Hepatocyte (in vitro differentiated cells): ENCODE measurements around the gene GRAMD1A.

Experiments
- CTCF ChIP-seq: fragments of 200-600 bp; sonication (generic); IDR thresholded peaks from 2 replicates; pipeline ENCODE4 v1.5.1; 2016; ENCODE audit warnings: antibody characterized with exemption, mild to moderate bottlenecking; ENCODE audit not compliant: poor library complexity
- EZH2 ChIP-seq: fragments of 200-600 bp; sonication (generic); IDR thresholded peaks from 2 replicates; pipeline ENCODE4 v1.6.1; 2016; ENCODE audit warnings: antibody characterized with exemption, mild to moderate bottlenecking, borderline replicate concordance
- EZH2phosphoT487 ChIP-seq: fragments of 200-600 bp; sonication (generic); IDR thresholded peaks from one replicate; pipeline ENCODE4 v1.6.1; 2018; ENCODE audit warnings: antibody characterized with exemption, mild to moderate bottlenecking, low read depth, moderate library complexity; ENCODE audit not compliant: unreplicated experiment, severe bottlenecking

- no peak for TF ChIP-seq EZH2
- no peak for TF ChIP-seq CTCF
- TF ChIP-seq EZH2phosphoT487: no peak
Observed at GRCh38 chr19:35018379-35018778, 18.3 kb downstream of the GRAMD1A start.
